Left lung (tissue), 10 donors: ENCODE measurements around the gene TRIM3. TPM values are rescaled to one million over a fixed set of nuclear protein-coding genes. Genes with fewer than 3 reads are reported as not detected.
A peak's percentile ranks its signal among the peaks of the same experiment; 100 is the strongest.

Source experiments
- ATAC-seq: fragments of 200-7000 bp; cut with Tn5 transposase; one replicate; pipeline ENCODE4 v1.9.1; 2020; ENCODE audit warnings: moderate library complexity
- DNase-seq, 4 donors: peaks; one replicate each; pipeline ENCODE4 v3.0.0-alpha.2; 2013 to 2020
- H3K27ac ChIP-seq, 2 donors: fragments of 200-600 bp; sonication (generic) in 1 of 2; one replicate each; pipeline versions ENCODE4 v1.5.0 to v1.8.0; 2020 to 2021
- H3K27me3 ChIP-seq, 2 donors: fragments of 200-600 bp; sonication (generic) in 1 of 2; one replicate each; pipeline versions ENCODE4 v1.5.0 to v1.8.0; 2020 to 2021
- H3K36me3 ChIP-seq, 2 donors: fragments of 200-600 bp; sonication (generic) in 1 of 2; one replicate each; pipeline versions ENCODE4 v1.5.0 to v1.8.0; 2020 to 2021
- H3K4me1 ChIP-seq, 2 donors: fragments of 200-600 bp; one replicate each; pipeline ENCODE4 v1.8.0; 2021
- H3K4me3 ChIP-seq, 2 donors: fragments of 200-600 bp; sonication (generic) in 1 of 2; one replicate each; pipeline versions ENCODE4 v1.5.0 to v1.8.0; 2020 to 2021; ENCODE audit warnings: mild to moderate bottlenecking in 1 of 2
- H3K9me3 ChIP-seq, 2 donors: fragments of 200-600 bp; sonication (generic) in 1 of 2; one replicate each; pipeline versions ENCODE4 v1.5.0 to v1.8.0; 2020 to 2021
- intact Hi-C, 2 donors: fragments of 100-400 bp; cut with DNase I; formaldehyde crosslinking; loops; one replicate each; pipeline versions ENCODE4 v1.11.2 to v1.14.2; 2022
- polyA plus RNA-seq, 6 donors: library from polyadenylated mRNA; unstranded; fragments of 120-200 nt; gene quantifications; one replicate each; pipeline ENCODE4 v1.2.1, GENCODE V29; 2013; ENCODE audit not compliant: insufficient read length in 6 of 6
- total RNA-seq, 2 donors: library from RNA; stranded (reverse); fragmentation: NEBNext Ultra II Directional; extraction: Animal tissue kit (Norgen Biotek cat#: 25700); gene quantifications; one replicate each; pipeline ENCODE4 v1.2.1, GENCODE V29; 2021
- TF ChIP-seq, protein P1 (sequence below), 2 donors: fragments of 200-600 bp; sonication (generic) in 1 of 2; IDR thresholded peaks; one replicate each; pipeline versions ENCODE4 v1.5.0 to v1.8.0; 2021; ENCODE audit warnings: antibody characterized with exemption in 2 of 2
- donor health status: DM: no; HTN: yes; CAD: no.
- donor health status: DM: no; HTN: no; CAD: no.

Gene TRIM3
- total and polyA plus RNA-seq, 8 donors, result 20.6 to 35.5 (median 24.5) TPM

DNA sequence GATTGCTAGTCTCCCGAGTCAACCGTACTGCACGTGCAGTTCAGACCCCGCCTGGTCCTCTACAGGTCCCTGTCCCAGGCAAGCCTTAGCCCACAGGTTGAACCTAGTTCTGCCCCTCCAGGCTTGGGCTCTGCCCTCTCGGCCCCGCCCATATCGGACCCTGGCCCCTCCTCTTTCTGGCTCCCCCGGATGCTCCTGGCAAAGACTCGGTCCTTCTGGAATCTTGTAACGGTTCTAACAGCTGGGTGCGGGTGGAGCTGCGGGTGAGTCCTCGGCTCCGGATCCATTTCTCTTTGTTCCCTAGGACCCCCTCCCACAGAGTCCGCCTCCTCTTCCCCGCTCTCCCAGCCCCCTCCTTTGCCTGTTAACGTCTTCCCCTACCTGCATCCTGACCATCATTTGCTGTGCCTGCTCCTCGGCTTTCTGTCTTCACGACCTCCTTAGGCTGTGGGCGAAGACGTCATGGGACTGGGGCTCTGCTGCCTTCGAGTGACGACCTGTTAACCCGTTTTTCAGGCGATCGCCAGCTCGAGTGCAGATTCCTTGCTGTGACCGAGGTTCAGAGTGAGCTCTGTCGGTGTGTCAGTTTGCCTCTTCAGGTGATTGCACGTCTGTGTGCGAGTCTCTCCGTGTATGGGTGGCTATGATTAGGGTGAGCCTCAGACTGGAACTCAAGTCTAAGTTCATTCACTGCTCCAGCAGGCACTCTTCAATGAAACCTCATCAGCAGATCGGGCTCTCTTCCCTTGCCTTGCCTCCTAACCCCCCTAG, 23.5 kb upstream of the TRIM3 start, which contains the start of gene DNHD1:
Gene DNHD1, plus strand, starts transcription at position 212 of the 771 bp plus-strand sequence. CDS start 936 bp downstream, outside the sequence.
- TF ChIP-seq, protein P1, sequence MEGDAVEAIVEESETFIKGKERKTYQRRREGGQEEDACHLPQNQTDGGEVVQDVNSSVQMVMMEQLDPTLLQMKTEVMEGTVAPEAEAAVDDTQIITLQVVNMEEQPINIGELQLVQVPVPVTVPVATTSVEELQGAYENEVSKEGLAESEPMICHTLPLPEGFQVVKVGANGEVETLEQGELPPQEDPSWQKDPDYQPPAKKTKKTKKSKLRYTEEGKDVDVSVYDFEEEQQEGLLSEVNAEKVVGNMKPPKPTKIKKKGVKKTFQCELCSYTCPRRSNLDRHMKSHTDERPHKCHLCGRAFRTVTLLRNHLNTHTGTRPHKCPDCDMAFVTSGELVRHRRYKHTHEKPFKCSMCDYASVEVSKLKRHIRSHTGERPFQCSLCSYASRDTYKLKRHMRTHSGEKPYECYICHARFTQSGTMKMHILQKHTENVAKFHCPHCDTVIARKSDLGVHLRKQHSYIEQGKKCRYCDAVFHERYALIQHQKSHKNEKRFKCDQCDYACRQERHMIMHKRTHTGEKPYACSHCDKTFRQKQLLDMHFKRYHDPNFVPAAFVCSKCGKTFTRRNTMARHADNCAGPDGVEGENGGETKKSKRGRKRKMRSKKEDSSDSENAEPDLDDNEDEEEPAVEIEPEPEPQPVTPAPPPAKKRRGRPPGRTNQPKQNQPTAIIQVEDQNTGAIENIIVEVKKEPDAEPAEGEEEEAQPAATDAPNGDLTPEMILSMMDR (IDR thresholded peaks at IDR 0.05), result no peak
- DNase-seq (peak in 2 of 4 donors; percentile 38 to 71), ATAC-seq (peak; percentile 18)
- Histone ChIP-seq H3K4me1 (no peaks in the 10 kb centered on the region), H3K27me3 (no peaks in the 10 kb centered on the region), H3K4me3 (no peak within 1 kb of the TSS), H3K27ac (no peak within 1 kb of the TSS), H3K36me3 (peaks cover 0 to 46% of the 10 kb centered on the region in 2 donors), H3K9me3 (no peaks in the 10 kb centered on the region)
- intact Hi-C loops, result no loop called here

- Histone ChIP-seq H3K9me3 (no peaks in the 10 kb centered on the region), H3K27me3 (no peaks in the 10 kb centered on the region), H3K36me3 (peaks cover 0 to 82% of the 10 kb centered on the region in 2 donors), H3K4me3 (no peak overlapping the region), H3K27ac (no peak overlapping the region), H3K4me1 (no peaks in the 10 kb centered on the region)
- intact Hi-C loops, result no loop called here
- TF ChIP-seq, protein P1 (IDR thresholded peaks at IDR 0.05), result no peak
- ATAC-seq (no peak), DNase-seq (no peak)
These were observed 15.6 kb upstream of the TRIM3 start for GRCh38 chr11:6489306-6489705.

- Histone ChIP-seq H3K4me1 (peaks cover 0 to 2% of the 10 kb centered on the region in 2 donors), H3K27ac (no peak overlapping the region), H3K9me3 (no peaks in the 10 kb centered on the region), H3K4me3 (no peak overlapping the region), H3K27me3 (no peaks in the 10 kb centered on the region), H3K36me3 (peaks cover 0 to 83% of the 10 kb centered on the region in 2 donors)
- intact Hi-C loops, result no loop called here
- ATAC-seq (no peak), DNase-seq (no peak)
- TF ChIP-seq, protein P1 (IDR thresholded peaks at IDR 0.05), result no peak
These were observed 15.1 kb upstream of the TRIM3 start for GRCh38 chr11:6488821-6489220.

DNA sequence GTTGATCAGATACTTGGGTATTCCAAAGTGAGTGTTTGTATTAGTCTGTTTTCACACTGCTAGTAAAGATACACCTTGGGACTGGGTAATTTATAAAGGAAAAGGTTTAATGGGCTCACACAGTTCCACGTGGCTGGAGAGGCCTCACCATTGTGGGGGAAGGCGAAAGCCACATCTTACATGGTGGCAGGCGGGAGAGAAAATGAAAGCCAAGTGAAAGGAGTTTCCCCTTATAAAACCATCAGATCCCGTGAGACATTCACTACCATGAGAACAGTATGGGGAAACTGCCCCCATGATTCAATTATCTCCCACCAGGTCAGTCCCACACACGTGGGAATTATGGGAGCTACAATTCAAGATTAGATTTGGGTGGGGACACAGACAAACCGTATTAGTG, 14.6 kb upstream of the TRIM3 start:
- DNase-seq, result no peak
- intact Hi-C loops, result no loop called here
- H3K36me3 ChIP-seq, result peaks cover 0 to 83% of the 10 kb centered on the region in 2 donors

DNA sequence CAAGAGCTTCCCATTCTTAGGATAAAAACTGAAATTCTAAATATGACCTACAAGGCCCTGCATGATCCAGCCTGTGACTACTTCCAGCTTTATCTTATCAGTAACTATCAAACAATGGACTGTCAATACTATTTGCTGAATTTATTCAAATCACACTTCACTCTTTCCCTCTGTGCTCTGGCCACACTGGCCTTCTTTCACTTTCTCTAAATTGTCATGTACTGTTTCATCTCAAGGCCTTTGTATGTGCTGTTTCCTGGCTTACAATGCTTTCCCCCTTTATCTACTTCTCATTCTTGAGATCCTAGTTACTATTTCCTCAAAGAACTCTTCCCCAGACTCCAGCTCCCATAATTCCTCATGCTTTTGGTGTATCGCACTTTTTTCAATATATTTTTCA, 13.2 kb upstream of the TRIM3 start:
- no peak overlapping the region for H3K4me3 ChIP-seq
- no peaks in the 10 kb centered on the region for H3K9me3 ChIP-seq
- TF ChIP-seq, protein P1 (IDR thresholded peaks at IDR 0.05), result no peak
- peaks cover 5 to 20% of the 10 kb centered on the region in 2 donors for H3K4me1 ChIP-seq
- H3K27me3 ChIP-seq, result no peaks in the 10 kb centered on the region
- no peak for DNase-seq
- no peak for ATAC-seq
- no peak overlapping the region for H3K27ac ChIP-seq
- peaks cover 0 to 83% of the 10 kb centered on the region in 2 donors for H3K36me3 ChIP-seq
- intact Hi-C loops, result no loop called here

More for the DNA sequence above, 14.6 kb upstream of the TRIM3 start:
- Histone ChIP-seq H3K9me3 (no peaks in the 10 kb centered on the region), H3K27me3 (no peaks in the 10 kb centered on the region), H3K4me1 (peaks cover 0 to 6% of the 10 kb centered on the region in 2 donors), H3K4me3 (no peak overlapping the region), H3K27ac (no peak overlapping the region)
- ATAC-seq, result no peak
- TF ChIP-seq, protein P1 (IDR thresholded peaks at IDR 0.05), result no peak
